Pancreas (tissue), 10 donors: ENCODE results near the gene SERPINB6. TPM values are rescaled to one million over a fixed set of nuclear protein-coding genes. Genes with fewer than 3 reads are reported as not detected.

Experiments
- ATAC-seq, 4 donors: fragments of 200-7000 bp; cut with Tn5 transposase; one replicate each; pipeline versions ENCODE4 v1.8.0 to v1.9.1; 2020; ENCODE audit warnings: mild to moderate bottlenecking in 4 of 4, moderate library complexity in 4 of 4
- DNase-seq, 6 donors: peaks; one replicate each; pipeline ENCODE4 v3.0.0-alpha.2; 2020
- FAIRE-seq: peaks from 2 replicates; lab custom pipeline; 2012; peaks lifted over from hg19 to GRCh38; lab: Jason Lieb, UNC
- H3K27ac ChIP-seq, 4 donors: fragments of 200-600 bp; sonication (generic); 1 replicate in 3 of 4; 2 replicates in 1 of 4; pipeline versions ENCODE4 v1.5.0 to v1.8.0; 2020
- H3K27me3 ChIP-seq, 4 donors: fragments of 200-600 bp; one replicate each; pipeline ENCODE4 v1.8.0; 2021
- H3K36me3 ChIP-seq, 3 donors: fragments of 200-600 bp; sonication (generic) in 1 of 3; one replicate each; pipeline versions ENCODE4 v1.5.0 to v1.8.0; 2020 to 2021
- H3K4me1 ChIP-seq, 3 donors: fragments of 200-600 bp; one replicate each; pipeline ENCODE4 v1.8.0; 2021
- H3K4me3 ChIP-seq, 4 donors: fragments of 200-600 bp; sonication (generic) in 2 of 4; one replicate each; pipeline versions ENCODE4 v1.5.0 to v1.8.0; 2020 to 2021
- H3K9me3 ChIP-seq, 4 donors: fragments of 200-600 bp; one replicate each; pipeline ENCODE4 v1.8.0; 2021
- WGBS, 2 donors: extraction: QIAGEN DNeasy Blood & Tissue Kit; methylation state at CpG; one replicate each; pipeline ENCODE4 v1.1.7; 2013; 5-methylcytosine and 5-hydroxymethylcytosine counted together
- intact Hi-C, 3 donors: fragments of 100-400 bp; cut with DNase I; formaldehyde crosslinking; loops; one replicate each; pipeline versions ENCODE4 v1.11.1 to v1.14.2; 2022
- polyA plus RNA-seq, 2 donors: library from polyadenylated mRNA; stranded (reverse); fragments of 200-250 nt; gene quantifications; one replicate each; pipeline ENCODE4 v1.2.3, GENCODE V29; 2013
- total RNA-seq, 6 donors: library from RNA; stranded (reverse); fragmentation: NEBNext Ultra II Directional in 4 of 6; extraction: Animal tissue kit (Norgen Biotek cat#: 25700) in 4 of 6; gene quantifications; one replicate each; pipeline versions ENCODE4 v1.2.1 to v1.2.4, GENCODE V29; 2021 to 2023
- TF ChIP-seq, protein P1 (sequence below), 4 donors: fragments of 200-600 bp; sonication (generic) in 3 of 4; IDR thresholded peaks; one replicate each; pipeline versions ENCODE4 v1.5.0 to v1.8.0; 2021; ENCODE audit warnings: antibody characterized with exemption in 4 of 4
- donor health status: healthy with polysubstance abuse.
- donor health status: DM: no; HTN: no; CAD: no; lungs with moderate emphysema.
- donor health status: DM: no; HTN: no; CAD: no.
- donor health status: control.
- donor health status: control.
- donor health status: Bipolar disorder and iron deficiency.
- donor health status: DM: yes; HTN: yes; CAD: no.
- donor health status: DM: no; HTN: no; CAD: no.
- donor health status: DM: no; HTN: no; CAD: no.
- donor health status: DM: yes; HTN: yes; CAD: no.

SERPINB6 gene
- total and polyA plus RNA-seq, 8 donors: 77.7 to 193 (median 103) TPM

DNA sequence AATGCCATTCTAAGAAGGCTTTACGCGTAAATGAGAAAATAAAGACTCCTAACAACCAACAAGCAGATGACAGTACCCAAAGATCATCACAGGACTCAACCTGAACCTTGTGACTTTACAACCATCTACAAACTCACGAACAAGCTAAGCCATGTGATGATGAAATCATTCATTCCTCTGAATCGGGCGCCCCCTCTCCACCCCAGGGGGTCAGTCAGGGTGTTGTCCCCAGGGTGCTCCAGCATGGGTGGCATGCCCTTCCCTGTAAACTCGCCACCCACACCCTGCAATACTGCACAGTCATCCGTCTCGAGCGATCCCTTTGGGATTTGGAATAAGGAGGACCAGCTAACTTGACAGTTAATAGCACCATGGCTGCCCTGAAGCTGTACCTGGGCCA, 12.6 kb downstream of the SERPINB6 start:
- intact Hi-C loops: no loop called here
- no peak for FAIRE-seq
- no peak for DNase-seq
- H3K4me3 ChIP-seq: no peak overlapping the region
- WGBS, 2 donors: 85 to 91% methylated on average over 9 of the region's 9 CpGs
- no peak for ATAC-seq
- peaks cover 8 to 32% (median 30%) of the 10 kb centered on the region in 3 donors for H3K4me1 ChIP-seq
- TF ChIP-seq, protein P1, sequence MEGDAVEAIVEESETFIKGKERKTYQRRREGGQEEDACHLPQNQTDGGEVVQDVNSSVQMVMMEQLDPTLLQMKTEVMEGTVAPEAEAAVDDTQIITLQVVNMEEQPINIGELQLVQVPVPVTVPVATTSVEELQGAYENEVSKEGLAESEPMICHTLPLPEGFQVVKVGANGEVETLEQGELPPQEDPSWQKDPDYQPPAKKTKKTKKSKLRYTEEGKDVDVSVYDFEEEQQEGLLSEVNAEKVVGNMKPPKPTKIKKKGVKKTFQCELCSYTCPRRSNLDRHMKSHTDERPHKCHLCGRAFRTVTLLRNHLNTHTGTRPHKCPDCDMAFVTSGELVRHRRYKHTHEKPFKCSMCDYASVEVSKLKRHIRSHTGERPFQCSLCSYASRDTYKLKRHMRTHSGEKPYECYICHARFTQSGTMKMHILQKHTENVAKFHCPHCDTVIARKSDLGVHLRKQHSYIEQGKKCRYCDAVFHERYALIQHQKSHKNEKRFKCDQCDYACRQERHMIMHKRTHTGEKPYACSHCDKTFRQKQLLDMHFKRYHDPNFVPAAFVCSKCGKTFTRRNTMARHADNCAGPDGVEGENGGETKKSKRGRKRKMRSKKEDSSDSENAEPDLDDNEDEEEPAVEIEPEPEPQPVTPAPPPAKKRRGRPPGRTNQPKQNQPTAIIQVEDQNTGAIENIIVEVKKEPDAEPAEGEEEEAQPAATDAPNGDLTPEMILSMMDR (IDR thresholded peaks at IDR 0.05): no peak
- H3K27me3 ChIP-seq: no peaks in the 10 kb centered on the region
- H3K9me3 ChIP-seq: no peaks in the 10 kb centered on the region
- H3K27ac ChIP-seq: no peak overlapping the region
- peaks cover 0 to 19% (median 0%) of the 10 kb centered on the region in 3 donors for H3K36me3 ChIP-seq

DNA sequence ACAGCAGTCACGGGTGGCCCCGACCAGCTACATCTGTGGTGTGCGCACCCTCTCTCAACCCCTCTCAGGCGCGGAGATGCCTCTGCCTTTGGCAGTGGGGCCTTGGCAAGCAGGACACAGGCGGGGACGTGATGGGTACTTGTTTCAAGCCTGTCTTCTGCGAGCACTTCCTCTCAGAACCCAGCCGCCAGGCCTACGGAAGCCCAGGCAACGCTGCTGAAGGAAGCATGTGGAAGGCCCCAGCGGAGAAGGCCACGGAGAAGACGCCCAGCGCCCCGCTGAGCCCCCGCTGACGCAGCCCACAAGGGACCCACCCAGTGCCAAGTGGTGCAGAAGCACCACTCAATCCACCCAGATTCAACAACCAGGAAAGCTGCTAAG, 13.0 kb downstream of the SERPINB6 start:
- H3K9me3 ChIP-seq: no peaks in the 10 kb centered on the region
- 81 to 91% methylated on average over 16 to 18 of the region's 18 CpGs for WGBS, 2 donors
- H3K4me3 ChIP-seq: no peak overlapping the region
- TF ChIP-seq, protein P1 (IDR thresholded peaks at IDR 0.05): no peak
- FAIRE-seq (no peak), DNase-seq (peak in 1 of 6 donors; percentile 24), ATAC-seq (no peak)
- peaks cover 0 to 19% (median 0%) of the 10 kb centered on the region in 3 donors for H3K36me3 ChIP-seq
- no peak overlapping the region for H3K27ac ChIP-seq
- H3K4me1 ChIP-seq: peaks cover 6 to 32% (median 30%) of the 10 kb centered on the region in 3 donors
- no peaks in the 10 kb centered on the region for H3K27me3 ChIP-seq
- intact Hi-C loops: no loop called here

DNA sequence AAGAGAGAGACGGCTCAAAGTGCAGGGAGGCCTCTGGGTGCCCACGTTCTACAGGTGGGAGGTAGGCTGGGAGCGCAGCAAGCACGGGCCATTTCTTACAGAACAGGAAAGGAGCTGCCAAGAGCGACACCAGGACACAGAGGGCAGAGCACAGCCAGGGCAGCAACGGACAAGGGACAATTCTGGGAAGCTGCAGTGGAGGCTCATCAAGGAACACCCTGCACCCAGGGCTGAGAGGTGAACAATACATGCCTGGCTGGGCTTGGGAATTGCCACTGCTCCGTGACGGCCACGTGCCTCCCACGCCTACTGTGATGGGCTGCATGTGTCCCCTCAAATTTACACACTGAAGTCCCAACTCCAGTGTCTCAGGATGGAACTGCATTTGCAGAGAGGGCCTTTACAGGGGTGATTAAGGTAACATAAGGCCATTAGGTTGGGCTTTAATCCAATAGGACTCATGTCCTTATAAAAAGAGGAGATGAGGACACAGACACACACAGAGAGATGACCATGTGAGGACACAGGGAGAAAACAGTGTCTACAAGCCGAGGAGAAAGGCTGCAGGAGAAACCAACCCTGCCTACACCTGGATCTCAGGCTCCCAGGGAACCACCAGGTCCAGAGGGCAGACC, 13.6 kb downstream of the SERPINB6 start:
- peak in 1 of 6 donors; percentile 21 for DNase-seq
- WGBS, 2 donors: 75 to 84% methylated on average over 11 of the region's 11 CpGs
- intact Hi-C loops: no loop called here
- no peaks in the 10 kb centered on the region for H3K27me3 ChIP-seq
- H3K36me3 ChIP-seq: peaks cover 0 to 19% (median 0%) of the 10 kb centered on the region in 3 donors
- H3K4me3 ChIP-seq: no peak overlapping the region
- no peaks in the 10 kb centered on the region for H3K9me3 ChIP-seq
- H3K27ac ChIP-seq: no peak overlapping the region
- TF ChIP-seq, protein P1 (IDR thresholded peaks at IDR 0.05): no peak
- FAIRE-seq: no peak
- H3K4me1 ChIP-seq: peaks cover under 1 to 33% (median 27%) of the 10 kb centered on the region in 3 donors
- no peak for ATAC-seq

DNA sequence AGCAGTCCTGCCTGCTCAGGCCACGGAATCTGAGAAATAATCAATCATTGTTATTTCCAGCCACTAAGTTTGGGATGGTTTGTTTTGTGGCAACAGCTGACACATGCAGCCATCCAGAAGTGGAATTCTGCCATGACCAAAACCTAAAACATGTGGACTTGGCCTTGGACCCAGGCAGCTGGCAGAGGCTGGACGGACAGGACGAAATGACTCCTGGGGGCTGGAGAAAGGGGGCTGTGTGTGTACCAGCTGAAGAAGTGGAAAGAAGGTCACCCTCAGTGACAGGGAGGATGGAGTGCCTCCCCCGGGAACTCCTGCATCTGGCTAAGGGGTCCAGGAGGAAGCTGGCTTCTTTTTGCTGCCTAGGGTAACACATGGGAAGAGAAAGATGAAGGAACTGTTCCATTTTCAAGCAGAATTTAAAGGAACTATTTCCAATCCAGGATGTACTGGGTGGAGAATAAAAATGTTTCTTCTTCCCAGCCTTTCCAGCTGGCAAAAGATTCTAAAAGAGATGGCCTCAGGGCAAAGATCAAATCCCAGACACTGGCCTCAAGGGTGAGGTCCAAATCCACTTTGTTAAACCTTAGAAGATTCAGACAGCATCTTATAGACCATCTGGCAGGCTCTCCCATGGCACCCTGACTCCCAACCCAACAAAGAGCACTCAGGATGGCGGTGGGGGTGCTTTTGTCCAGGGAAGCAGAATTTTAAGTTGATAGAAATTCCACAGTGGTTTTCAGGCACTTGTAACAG, 14.3 kb downstream of the SERPINB6 start:
- Histone ChIP-seq H3K27me3 (no peaks in the 10 kb centered on the region), H3K9me3 (no peaks in the 10 kb centered on the region), H3K4me1 (peaks cover 0 to 32% (median 20%) of the 10 kb centered on the region in 3 donors), H3K4me3 (no peak overlapping the region), H3K36me3 (peaks cover 0 to 19% (median 0%) of the 10 kb centered on the region in 3 donors), H3K27ac (no peak overlapping the region)
- TF ChIP-seq, protein P1 (IDR thresholded peaks at IDR 0.05): no peak
- whole genome bisulfite sequencing, 2 donors: 78 to 79% methylated on average over 5 of the region's 5 CpGs
- intact Hi-C loops: no loop called here
- no peak for ATAC-seq
- peak in 1 of 6 donors; percentile 25 for DNase-seq
- FAIRE-seq: no peak
